ENCODE results near the gene ADM.

Gene ADM

DNA sequence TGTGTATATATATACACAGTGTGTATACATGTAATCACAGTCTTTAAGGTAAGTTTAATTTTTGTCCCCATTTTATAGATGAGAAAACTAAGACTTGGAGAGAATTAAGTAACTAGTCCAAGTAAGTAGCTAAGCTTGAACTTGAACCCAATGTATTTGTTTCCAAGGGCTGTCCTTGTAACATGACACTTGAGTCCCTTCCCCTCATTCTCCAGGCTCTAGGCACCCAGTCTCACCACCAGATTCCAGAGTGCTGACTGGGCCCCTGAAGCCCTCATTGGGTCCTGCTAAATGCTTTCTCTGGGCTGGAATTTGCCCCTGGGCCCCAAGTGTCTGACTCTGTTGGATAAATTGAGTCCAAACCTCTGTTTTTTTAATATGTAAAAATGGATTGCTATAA is 45.5 kb downstream of the ADM start:
- Histone ChIP-seq H3K4me3 (ENCODE audit: low read length) (peak overlapping the region; percentile 44; the same call in 1 of the 2 replicates), H3K27me3 (ENCODE audit: insufficient read depth, low read length) (no peaks in the 10 kb centered on the region; the same call in 1 of the 2 replicates), H3K9me3 (ENCODE audit: insufficient read depth, low read depth, low read length) (no peaks in the 10 kb centered on the region), H3K4me1 (ENCODE audit: insufficient read depth, low read length) (peaks cover 28% of the 10 kb centered on the region), H3K36me3 (ENCODE audit: insufficient read depth, low read depth, low read length) (no peaks in the 10 kb centered on the region), H3K9ac (ENCODE audit: low read depth, low read length) (peak overlapping the region; percentile 87), H3K27ac (ENCODE audit: low read length) (peak overlapping the region; percentile 94)

DNA sequence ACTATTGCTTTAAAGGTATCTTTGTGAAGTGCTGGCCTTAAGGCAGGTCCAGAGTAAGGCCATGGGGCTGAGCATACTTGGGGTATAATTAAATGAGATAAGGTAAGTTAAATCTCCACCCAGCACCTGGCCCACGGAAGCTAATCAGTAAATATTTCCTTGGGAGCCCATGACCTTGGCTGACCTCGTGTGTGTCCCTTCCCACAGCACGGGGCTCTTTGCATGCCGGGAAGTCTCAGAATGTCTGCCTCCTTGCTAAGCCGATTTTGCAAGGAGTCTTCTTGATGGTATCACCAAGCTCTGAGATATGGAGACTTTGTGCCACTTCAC is 46.5 kb downstream of the ADM start:
- peaks cover 28% of the 10 kb centered on the region for H3K4me1 ChIP-seq (ENCODE audit: insufficient read depth, low read length)
- H3K27ac ChIP-seq (ENCODE audit: low read length), result peak overlapping the region; percentile 94
- H3K9ac ChIP-seq (ENCODE audit: low read depth, low read length), result peak overlapping the region; percentile 87
- no peaks in the 10 kb centered on the region for H3K36me3 ChIP-seq (ENCODE audit: insufficient read depth, low read depth, low read length)
- H3K4me3 ChIP-seq (ENCODE audit: low read length), result peak overlapping the region; percentile 44
- no peaks in the 10 kb centered on the region; the same call in 1 of the 2 replicates for H3K27me3 ChIP-seq (ENCODE audit: insufficient read depth, low read length)
- no peaks in the 10 kb centered on the region for H3K9me3 ChIP-seq (ENCODE audit: insufficient read depth, low read depth, low read length)

DNA sequence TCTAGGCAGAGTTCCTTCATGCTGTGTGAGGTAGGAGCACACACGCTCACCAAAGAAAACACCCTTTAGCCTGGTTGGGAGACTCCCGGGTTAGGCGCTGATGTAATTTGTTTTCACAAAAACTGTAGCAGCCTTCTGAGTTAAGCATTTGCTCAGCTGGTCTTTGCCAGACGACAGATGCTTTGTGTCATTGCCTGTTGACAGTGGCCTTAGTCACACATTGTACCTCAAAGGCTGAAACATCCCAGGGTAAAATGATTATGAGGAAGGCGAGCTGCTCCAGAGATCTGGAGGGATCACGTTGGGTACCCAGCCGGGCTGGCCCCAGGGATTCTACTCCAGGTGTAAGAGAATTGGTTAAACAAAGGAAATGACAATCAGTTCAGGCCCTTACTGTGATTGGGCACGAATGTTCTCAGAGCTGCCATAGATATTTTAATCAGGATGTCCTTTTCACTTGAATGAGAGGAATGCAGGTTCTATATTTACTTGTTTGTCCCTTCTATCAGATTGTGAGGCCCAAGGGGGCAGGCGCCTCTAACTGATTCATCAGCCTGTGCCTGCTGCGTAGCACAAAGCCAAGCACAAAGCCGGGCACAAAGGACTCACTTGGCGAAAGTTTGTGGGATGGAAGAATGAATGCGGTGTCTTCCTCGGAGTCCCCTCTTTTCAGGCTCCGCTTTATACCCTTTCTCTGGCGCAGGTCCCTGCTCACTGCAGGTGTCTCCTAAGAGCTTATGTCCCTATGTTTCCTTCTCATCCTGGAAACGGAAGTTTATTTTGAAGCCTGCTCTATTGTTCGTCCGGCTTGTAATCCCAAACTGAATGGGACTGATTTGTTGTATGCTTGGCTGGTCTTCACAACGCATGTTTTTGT is 47.1 kb downstream of the ADM start:
- no peaks in the 10 kb centered on the region; the same call in 1 of the 2 replicates for H3K27me3 ChIP-seq (ENCODE audit: insufficient read depth, low read length)

DNA sequence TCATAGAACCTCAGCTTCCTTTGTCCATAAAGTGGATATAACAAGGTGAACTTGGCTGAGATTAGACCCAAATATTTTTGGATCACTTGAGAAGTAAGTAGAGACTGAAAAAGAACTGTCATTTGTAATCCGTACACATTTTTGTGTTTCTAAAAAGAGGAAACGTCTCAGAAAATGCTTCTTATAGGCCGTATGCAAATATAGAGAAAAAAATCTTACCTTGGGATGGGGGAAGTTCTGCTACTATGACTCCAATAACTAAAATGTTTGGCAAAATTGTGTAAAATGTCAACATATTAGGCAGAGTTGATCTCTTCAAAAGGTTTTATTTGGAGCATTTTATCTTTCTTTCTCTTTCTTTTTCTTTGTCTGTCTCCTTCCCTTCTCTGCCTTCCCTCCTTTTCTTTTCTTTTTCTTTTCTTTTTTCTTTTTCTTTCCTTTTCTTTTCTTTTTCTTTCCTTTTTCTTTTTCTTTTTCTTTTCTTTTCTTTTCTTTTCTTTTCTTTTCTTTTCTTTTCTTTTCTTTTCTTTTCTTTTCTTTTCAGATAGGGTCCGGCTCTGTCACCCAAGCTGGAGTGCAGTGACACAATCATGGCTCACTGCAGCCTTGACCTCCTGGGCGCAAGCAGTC is 48.2 kb downstream of the ADM start:
- H3K27ac ChIP-seq (ENCODE audit: low read length), result peak overlapping the region; percentile 93

More for the DNA sequence above, 47.1 kb downstream of the ADM start:
- Histone ChIP-seq H3K36me3 (ENCODE audit: insufficient read depth, low read depth, low read length) (no peaks in the 10 kb centered on the region), H3K9ac (ENCODE audit: low read depth, low read length) (peak overlapping the region; percentile 87), H3K4me3 (ENCODE audit: low read length) (peak overlapping the region; percentile 44), H3K4me1 (ENCODE audit: insufficient read depth, low read length) (peaks cover 28% of the 10 kb centered on the region), H3K9me3 (ENCODE audit: insufficient read depth, low read depth, low read length) (no peaks in the 10 kb centered on the region), H3K27ac (ENCODE audit: low read length) (peak overlapping the region; percentile 94)

DNA sequence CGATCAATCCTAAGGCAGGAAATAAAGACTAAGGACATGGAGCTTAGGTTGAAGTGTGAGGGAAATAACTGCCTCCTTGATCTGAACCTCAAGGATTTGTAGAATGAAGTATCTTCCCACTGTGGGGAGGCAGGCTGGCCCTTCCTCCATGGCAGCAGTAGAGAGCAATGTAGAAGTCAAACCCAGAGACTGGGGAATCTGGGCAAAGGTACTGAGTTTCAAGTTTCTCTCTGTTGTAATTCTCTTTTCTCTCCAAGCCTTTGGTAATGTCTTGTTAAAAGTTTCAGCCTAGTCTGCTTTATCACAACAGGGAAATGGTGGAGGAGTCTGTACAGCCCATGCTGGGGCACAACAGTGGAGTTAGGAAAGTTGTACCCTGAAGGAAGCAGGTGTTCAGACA is 49.5 kb downstream of the ADM start:
- Histone ChIP-seq H3K4me3 (ENCODE audit: low read length) (no peak overlapping the region), H3K36me3 (ENCODE audit: insufficient read depth, low read depth, low read length) (no peaks in the 10 kb centered on the region), H3K27me3 (ENCODE audit: insufficient read depth, low read length) (no peaks in the 10 kb centered on the region; the same call in 1 of the 2 replicates), H3K27ac (ENCODE audit: low read length) (peak overlapping the region; percentile 28), H3K4me1 (ENCODE audit: insufficient read depth, low read length) (peaks cover 28% of the 10 kb centered on the region), H3K9me3 (ENCODE audit: insufficient read depth, low read depth, low read length) (no peaks in the 10 kb centered on the region), H3K9ac (ENCODE audit: low read depth, low read length) (no peak overlapping the region)

More for the DNA sequence above, 48.2 kb downstream of the ADM start:
- Histone ChIP-seq H3K9ac (ENCODE audit: low read depth, low read length) (peak overlapping the region; percentile 72), H3K9me3 (ENCODE audit: insufficient read depth, low read depth, low read length) (no peaks in the 10 kb centered on the region), H3K27me3 (ENCODE audit: insufficient read depth, low read length) (no peaks in the 10 kb centered on the region; the same call in 1 of the 2 replicates), H3K4me3 (ENCODE audit: low read length) (no peak overlapping the region; the same call in 1 of the 2 replicates), H3K4me1 (ENCODE audit: insufficient read depth, low read length) (peaks cover 28% of the 10 kb centered on the region), H3K36me3 (ENCODE audit: insufficient read depth, low read depth, low read length) (no peaks in the 10 kb centered on the region)

DNA sequence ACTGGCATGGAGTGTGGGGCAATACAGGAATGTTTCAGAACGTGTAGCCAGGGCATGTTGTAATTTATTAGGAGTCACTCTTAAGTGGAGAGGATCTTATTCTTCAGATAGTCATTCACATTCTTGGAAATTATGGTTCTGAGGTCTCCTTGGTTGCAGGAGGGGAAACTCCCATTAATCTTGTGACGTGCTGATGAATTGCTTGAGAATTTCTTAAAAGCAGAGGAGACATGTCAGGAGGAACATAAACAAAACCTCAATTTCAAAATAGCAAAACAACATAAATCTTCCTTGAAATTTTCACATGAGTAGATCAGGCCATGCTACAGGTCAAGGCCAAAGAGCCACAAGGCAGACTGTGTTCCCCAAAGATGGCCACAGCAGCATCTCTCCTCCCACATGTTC is 50.4 kb downstream of the ADM start:
- no peak overlapping the region for H3K9ac ChIP-seq (ENCODE audit: low read depth, low read length)
- no peaks in the 10 kb centered on the region for H3K9me3 ChIP-seq (ENCODE audit: insufficient read depth, low read depth, low read length)
- no peaks in the 10 kb centered on the region; the same call in 1 of the 2 replicates for H3K27me3 ChIP-seq (ENCODE audit: insufficient read depth, low read length)

DNA sequence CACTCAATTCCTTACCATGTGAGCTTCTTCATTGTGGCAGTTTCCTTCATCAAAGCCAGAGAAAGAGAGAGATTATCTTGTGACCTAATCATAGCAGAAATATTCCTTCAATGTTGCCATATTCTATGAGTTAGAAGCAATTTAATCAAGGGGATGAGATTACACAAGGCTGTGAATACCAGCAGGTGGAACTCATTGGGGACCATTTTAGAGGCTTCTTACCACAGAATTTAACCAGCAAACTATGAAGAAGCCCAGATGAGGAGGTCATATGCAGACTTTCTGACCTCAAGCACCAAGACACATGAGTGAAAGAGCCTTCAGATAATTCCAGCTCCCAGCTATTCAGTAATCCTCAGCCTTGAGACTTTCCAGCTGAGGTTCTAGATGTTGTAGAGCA is 51.3 kb downstream of the ADM start:
- Histone ChIP-seq H3K4me3 (ENCODE audit: low read length) (no peak overlapping the region), H3K9me3 (ENCODE audit: insufficient read depth, low read depth, low read length) (no peaks in the 10 kb centered on the region), H3K27me3 (ENCODE audit: insufficient read depth, low read length) (no peaks in the 10 kb centered on the region; the same call in 1 of the 2 replicates), H3K36me3 (ENCODE audit: insufficient read depth, low read depth, low read length) (no peaks in the 10 kb centered on the region), H3K9ac (ENCODE audit: low read depth, low read length) (no peak overlapping the region), H3K4me1 (ENCODE audit: insufficient read depth, low read length) (peaks cover 11% of the 10 kb centered on the region; the same call in 1 of the 2 replicates), H3K27ac (ENCODE audit: low read length) (no peak overlapping the region)

More for the DNA sequence above, 50.4 kb downstream of the ADM start:
- Histone ChIP-seq H3K4me3 (ENCODE audit: low read length) (no peak overlapping the region), H3K4me1 (ENCODE audit: insufficient read depth, low read length) (peaks cover 19% of the 10 kb centered on the region), H3K27ac (ENCODE audit: low read length) (no peak overlapping the region), H3K36me3 (ENCODE audit: insufficient read depth, low read depth, low read length) (no peaks in the 10 kb centered on the region)
